ENCODE measurements around the gene DUSP10.

GRCh38 chr1:221735999-221736398, 5.9 kb downstream of the DUSP10 start:
- TF ChIP-seq ATF3 (CRISPR knock-in tag; conservative IDR thresholded peaks at IDR 0.05) (no peak), CTCF (IDR thresholded peaks at IDR 0.05) (no peak), MAX (CRISPR knock-in tag; IDR thresholded peaks at IDR 0.05) (no peak), ZBTB21 (CRISPR knock-in tag; IDR thresholded peaks at IDR 0.05; ENCODE audit: borderline replicate concordance) (no peak), MLX (CRISPR knock-in tag; IDR thresholded peaks at IDR 0.05) (no peak), ESRRA (CRISPR knock-in tag; IDR thresholded peaks at IDR 0.05; ENCODE audit: borderline replicate concordance) (no peak), NR3C1 (CRISPR knock-in tag; conservative IDR thresholded peaks at IDR 0.05; ENCODE audit: low read depth) (no peak), IRF2 (CRISPR knock-in tag; IDR thresholded peaks at IDR 0.05; ENCODE audit: borderline replicate concordance, low read depth) (no peak), ARID4B (CRISPR knock-in tag; IDR thresholded peaks at IDR 0.05; ENCODE audit: borderline replicate concordance) (no peak), USF2 (CRISPR knock-in tag; IDR thresholded peaks at IDR 0.05) (no peak), FOXP1 (CRISPR knock-in tag; IDR thresholded peaks at IDR 0.05; ENCODE audit: borderline replicate concordance) (no peak), STAT6 (CRISPR knock-in tag; conservative IDR thresholded peaks at IDR 0.05; ENCODE audit: low read depth) (no peak)
